HG02759 (cell line): ENCODE data around the gene SH2D4B.
A peak's percentile ranks its signal among the peaks of the same experiment; 100 is the strongest.
"Not testable (repeated sequence)": the region's sequence is repeated elsewhere in the genome, so short reads cannot be mapped to it uniquely, and the experiment has no call there.

Experiments used
- ATAC-seq: cut with Tn5 transposase; IDR thresholded peaks from one replicate; pipeline ENCODE4 v1.9.1; 2021; ENCODE audit warnings: mild to moderate bottlenecking, moderate library complexity; ENCODE audit not compliant: unreplicated experiment

SH2D4B gene

DNA sequence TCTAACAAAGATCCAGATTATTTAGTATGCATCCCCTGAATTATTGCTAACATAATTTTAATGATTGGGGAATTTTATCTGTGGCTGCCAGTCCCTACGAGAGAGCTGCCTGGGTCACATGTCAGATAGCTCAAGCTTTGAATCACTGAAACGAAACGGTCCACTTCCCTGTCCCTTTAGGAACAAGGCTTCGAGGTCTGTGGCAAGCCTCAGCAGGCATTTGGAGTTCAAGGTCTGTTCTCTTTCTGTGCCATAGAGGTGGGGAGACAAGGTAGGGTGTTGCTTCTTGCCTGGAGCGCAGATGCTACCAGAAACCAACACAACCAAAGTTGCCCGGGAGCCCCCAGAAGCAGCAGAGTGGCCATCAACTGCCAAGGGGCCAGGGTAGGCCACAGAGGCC, 13.9 kb upstream of the SH2D4B start:
- no peak for ATAC-seq

DNA sequence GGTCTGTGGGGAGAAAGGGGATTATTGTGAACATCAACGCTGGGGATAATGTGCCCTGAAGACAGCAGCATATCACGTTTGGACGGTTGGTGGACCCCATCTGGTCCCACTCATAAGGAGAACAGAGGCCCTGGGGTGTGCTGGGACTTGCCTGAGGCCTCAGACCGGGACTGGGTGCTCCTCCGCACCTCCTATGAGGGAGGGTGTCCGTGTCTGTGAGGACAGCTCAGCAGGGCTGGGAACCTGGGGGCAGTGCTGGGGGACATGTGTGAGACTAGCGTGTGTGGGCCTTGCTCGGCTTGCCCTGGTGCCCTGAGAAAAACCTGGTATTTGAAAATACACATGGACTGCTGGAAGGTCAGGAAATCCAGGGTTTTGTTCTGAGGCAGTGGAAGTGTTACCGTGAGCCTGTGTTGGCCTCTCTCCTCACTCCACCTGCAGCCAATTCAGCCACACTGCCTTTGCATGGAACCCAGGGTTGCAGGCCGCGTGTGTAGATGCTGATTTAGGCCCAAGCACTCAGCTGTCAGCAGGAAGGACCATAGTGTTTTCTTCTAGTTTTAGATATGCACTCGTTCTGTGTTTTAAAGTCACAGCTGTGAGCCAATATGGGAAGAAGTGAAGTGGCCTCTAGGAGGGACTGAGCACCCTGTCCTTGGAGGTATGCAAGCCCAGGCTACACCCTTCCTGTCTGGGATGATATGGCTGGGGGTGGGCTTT, 13.4 kb upstream of the SH2D4B start:
- no peak for ATAC-seq

GRCh38 chr10:80526218-80526617, 11.5 kb upstream of the SH2D4B start:
- ATAC-seq, result no peak

- ATAC-seq, result no peak
These were observed 11.0 kb upstream of the SH2D4B start for GRCh38 chr10:80526742-80527141.

GRCh38 chr10:80528185-80528700, 9.5 kb upstream of the SH2D4B start:
- ATAC-seq, result no peak

GRCh38 chr10:80528901-80529300, 8.8 kb upstream of the SH2D4B start:
- no peak for ATAC-seq

- ATAC-seq, result no peak
These were observed 8.1 kb upstream of the SH2D4B start for GRCh38 chr10:80529604-80530003.

DNA sequence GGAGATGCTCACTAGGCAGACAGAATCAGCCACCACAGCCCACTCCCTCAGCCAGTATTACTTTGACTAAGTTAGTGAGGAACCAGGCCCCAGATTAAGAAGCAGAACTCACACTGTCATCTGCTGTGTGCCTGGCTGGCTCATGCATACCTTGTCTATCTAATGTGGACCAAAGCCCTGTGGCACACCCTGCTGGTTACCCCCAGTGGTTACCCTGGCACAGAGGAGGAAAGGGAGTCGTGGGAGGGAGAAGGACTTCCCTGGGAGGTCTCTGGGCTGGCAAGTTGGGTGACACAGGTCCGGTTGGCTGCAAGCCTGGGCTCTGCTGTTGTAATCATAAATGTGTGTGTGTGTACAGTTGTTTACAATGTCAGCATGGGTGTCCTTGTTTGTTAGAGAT, 7.5 kb upstream of the SH2D4B start:
- no peak for ATAC-seq

- ATAC-seq, result no peak
These were observed 6.9 kb upstream of the SH2D4B start for GRCh38 chr10:80530816-80531215.

- ATAC-seq, result no peak
These were observed 5.1 kb upstream of the SH2D4B start for GRCh38 chr10:80532571-80532970.

GRCh38 chr10:80534059-80534458, 3.6 kb upstream of the SH2D4B start:
- ATAC-seq, result not testable (repeated sequence)

GRCh38 chr10:80534646-80535045, 3.1 kb upstream of the SH2D4B start:
- ATAC-seq, result not testable (repeated sequence)

DNA sequence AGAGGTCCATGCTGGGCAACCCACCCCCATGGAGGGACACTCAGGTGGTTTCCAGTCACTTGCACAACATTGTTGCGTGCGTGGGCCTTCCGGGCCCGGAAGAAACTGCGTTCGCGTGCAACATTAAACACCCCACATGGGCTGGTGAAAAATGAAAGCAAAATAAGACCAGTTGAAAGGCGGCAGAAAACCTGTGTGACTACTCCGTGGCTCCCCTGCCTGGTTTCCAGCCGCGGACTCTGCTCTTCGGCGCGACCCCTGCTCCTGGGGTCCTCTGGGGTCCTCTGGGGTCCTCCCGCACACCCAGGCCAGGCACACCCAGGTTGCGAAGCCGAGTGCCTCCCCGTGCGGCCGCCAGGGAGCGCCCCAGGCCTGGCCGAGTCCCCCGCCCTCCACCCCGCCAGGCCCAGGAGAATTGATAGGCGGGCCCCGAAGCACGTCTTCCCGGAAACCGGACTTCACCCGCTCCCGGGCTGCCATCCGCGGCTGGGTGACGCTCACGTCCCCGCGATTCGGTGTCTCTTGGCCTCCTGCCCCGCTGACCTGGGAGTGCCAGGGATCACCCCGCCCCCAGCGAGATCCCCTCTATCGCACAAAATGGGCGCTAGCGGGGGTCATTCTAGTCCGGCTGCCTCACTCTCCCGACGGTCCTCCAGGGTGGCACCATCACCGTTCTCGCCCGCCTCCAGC, 1.9 kb upstream of the SH2D4B start:
- ATAC-seq, result peak; percentile 86

GRCh38 chr10:80536361-80536835, 1.3 kb upstream of the SH2D4B start:
- no peak for ATAC-seq

- no peak for ATAC-seq
These were observed 491 bp upstream of the SH2D4B start for GRCh38 chr10:80537086-80537735.

DNA sequence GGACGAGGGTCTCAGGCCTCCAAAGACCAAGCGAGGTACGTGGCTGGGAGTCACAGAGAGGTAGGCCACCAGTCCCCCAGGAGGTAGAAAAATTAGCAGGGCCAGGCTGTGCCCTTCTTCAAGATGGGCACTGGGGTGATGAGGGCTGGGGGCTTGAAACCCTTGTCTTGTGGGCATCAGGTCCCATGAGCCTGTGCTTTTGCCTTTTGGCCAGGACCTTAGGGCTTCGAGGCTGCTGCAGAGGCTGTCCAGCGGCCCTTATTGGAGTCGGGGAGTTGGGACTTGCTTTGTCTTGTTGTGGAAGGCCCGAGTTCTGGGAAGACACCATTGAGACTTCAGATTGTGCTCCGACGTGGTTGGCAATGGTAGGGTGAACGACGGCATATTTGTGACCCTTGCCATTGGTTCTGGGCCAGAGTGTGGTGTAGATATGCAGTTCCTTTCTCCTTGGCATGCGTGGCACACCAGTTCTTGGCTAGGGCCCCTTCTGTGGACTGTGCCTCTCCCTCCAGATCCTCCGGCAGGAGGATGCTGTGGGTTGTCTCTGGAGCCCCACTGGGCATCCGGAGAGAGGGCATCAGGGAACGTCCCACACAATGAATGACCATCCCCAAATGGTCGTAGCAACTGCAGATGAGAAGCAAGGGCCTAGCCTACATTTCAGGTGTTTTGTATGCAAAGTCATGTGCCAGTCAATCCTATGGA, 931 bp downstream of the SH2D4B start:
- no peak for ATAC-seq

GRCh38 chr10:80539421-80540031, 1.8 kb downstream of the SH2D4B start:
- peak; percentile 16 for ATAC-seq

DNA sequence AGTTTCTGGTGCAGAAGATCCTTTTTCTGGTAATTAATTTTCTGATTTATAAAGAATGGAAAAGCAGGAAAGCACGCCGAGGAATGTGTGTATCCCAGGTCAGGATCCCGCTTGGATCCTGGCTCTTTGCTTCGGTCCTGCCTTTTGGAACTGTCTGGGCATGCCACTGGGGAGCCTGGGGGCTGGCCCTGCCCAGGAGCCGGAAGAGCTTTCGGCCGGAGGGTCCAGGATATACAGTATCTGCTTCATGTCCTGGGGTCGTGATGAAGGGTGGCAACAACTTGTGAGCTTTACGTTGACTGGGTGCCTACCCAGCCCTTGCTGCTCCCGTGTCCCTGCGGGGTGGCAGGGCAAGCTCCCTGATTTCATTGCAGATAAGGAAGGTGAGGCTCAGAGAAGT, 2.4 kb downstream of the SH2D4B start:
- ATAC-seq, result no peak

DNA sequence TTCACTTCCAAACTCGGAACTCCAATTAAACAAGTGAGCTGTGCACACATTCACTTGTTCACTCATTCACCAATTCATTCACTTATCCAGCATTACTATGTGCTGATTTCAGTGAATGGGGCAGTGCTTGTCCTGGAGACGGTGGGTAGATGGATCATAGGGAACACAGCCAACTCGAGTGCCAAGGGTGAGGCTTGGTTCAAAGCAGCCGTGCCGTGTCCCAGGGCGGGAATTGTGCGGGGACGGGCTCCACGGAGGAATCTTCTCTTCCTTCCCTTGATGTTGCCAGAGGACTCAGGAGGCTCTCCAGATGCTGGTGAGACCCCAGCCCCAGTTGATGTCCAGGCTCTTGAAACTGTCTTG, 2.9 kb downstream of the SH2D4B start:
- no peak for ATAC-seq

DNA sequence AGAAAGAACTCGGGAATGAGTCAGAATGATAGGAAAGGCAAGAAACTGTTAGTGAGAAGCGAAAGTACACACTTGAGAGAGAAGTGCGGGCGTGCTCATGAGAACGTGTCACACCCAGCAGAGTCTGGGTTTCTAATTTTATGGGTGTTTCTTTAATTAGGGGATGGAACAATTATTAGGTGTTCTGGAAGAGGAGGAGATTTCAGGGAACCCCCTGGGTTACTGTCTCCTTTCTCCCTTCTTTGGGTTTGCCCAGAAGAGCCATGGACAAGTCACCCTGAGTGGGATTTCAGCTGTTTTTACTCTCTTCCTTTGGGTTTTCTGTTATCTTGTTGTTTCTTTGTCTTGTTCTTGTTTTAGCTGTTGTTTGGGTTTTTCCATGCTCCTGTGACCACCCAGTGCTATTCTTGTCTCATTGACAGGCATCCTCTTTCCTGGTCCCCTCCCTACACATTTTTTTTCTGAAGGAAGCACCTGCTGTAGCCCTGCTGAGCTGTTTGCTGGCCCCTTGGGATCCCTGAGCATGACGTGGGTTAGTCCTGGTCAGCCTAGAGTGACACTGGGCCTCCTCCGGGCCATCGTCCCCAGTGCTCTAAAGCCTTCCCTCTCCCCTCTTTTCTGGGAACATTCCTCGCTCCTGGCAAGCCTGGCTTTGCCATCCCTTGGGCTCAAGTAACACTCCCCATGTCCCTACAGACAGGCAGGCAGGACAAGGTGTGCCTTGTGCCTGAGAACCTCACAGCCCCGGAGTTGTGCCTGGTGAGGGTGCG, 3.5 kb downstream of the SH2D4B start:
- ATAC-seq, result peak; percentile 58
